Body of pancreas (tissue), 4 donors: ENCODE measurements around the gene SLAMF7. TPM values are rescaled to one million over a fixed set of nuclear protein-coding genes. Genes with fewer than 3 reads are reported as not detected.
"Not testable (repeated sequence)": the region's sequence is repeated elsewhere in the genome, so short reads cannot be mapped to it uniquely, and the experiment has no call there.

Experiments
- ATAC-seq: fragments of 150-250 bp; one replicate; pipeline ENCODE4 v1.9.1; 2016
- DNase-seq, 4 donors: peaks; one replicate each; pipeline ENCODE4 v3.0.0-alpha.2; 2019
- H3K27ac ChIP-seq, 4 donors: fragments of 200-600 bp; sonication (generic); 1 replicate in 3 of 4; 2 replicates in 1 of 4; pipeline versions ENCODE4 v1.5.1 to v1.6.1; 2016 to 2019; ENCODE audit warnings: mild to moderate bottlenecking in 1 of 4, mixed read lengths in 1 of 4, moderate library complexity in 1 of 4
- H3K27me3 ChIP-seq, 2 donors: fragments of 200-600 bp; sonication (generic); one replicate each; pipeline ENCODE4 v1.6.0; 2016; ENCODE audit warnings: mild to moderate bottlenecking in 1 of 2
- H3K36me3 ChIP-seq, 2 donors: fragments of 200-600 bp; sonication (generic); replicated peaks in 1 of 2; 2 replicates each; pipeline ENCODE4 v1.5.1; 2016; ENCODE audit warnings: low read depth in 2 of 2; ENCODE audit not compliant: insufficient read depth in 1 of 2
- H3K4me1 ChIP-seq: fragments of 200-600 bp; sonication (generic); one replicate; pipeline ENCODE4 v1.6.0; 2016
- H3K4me3 ChIP-seq, 2 donors: fragments of 200-600 bp; sonication (generic); 1 replicate in 1 of 2; 2 replicates in 1 of 2; pipeline ENCODE4 v1.5.1; 2016 to 2019
- H3K9me3 ChIP-seq, 3 donors: fragments of 200-600 bp; sonication (generic); 1 replicate in 2 of 3; 2 replicates in 1 of 3; pipeline ENCODE4 v1.5.1; 2016
- CTCF ChIP-seq, 7 experiments: fragments of 450-650 bp in 4 of 7; fragments of 200-600 bp in 3 of 7; sonication (generic) in 3 of 7; IDR thresholded peaks; one replicate each; pipeline ENCODE4 v1.5.1; 2016 to 2019; ENCODE audit warnings: antibody characterized with exemption in 7 of 7
- POLR2A ChIP-seq, 3 donors: fragments of 450-650 bp; IDR thresholded peaks; one replicate each; pipeline ENCODE4 v1.6.1; 2016; ENCODE audit warnings: antibody characterized with exemption in 3 of 3, mild to moderate bottlenecking in 2 of 3
- WGBS, 2 donors: methylation state at CpG; one replicate each; pipeline ENCODE4 v1.1.5; 2017; 5-methylcytosine and 5-hydroxymethylcytosine counted together
- intact Hi-C: fragments of 100-400 bp; cut with DNase I; formaldehyde crosslinking; loops from one replicate; pipeline ENCODE4 v1.15.1; 2023
- total RNA-seq, 2 donors: library from RNA; depleted of rRNA; stranded (reverse); fragments of >200 nt; gene quantifications; one replicate each; pipeline ENCODE4 v1.1.0, GENCODE V29; 2016

The SLAMF7 gene
- total RNA-seq, 2 donors from 2014 or later = 0.26 to 1.3 TPM

- DNase-seq = no peak
- H3K36me3 ChIP-seq = no peaks in the 10 kb centered on the region
- intact Hi-C loops = no loop called here
- no peaks in the 10 kb centered on the region for H3K4me1 ChIP-seq
- H3K4me3 ChIP-seq = no peak overlapping the region
- no peaks in the 10 kb centered on the region for H3K9me3 ChIP-seq
- no peak for ATAC-seq
- 14 to 17% methylated on average over 1 of the region's 1 CpG for WGBS, 2 donors
- TF ChIP-seq POLR2A (IDR thresholded peaks at IDR 0.05) = no peak
- no peak for TF ChIP-seq CTCF (IDR thresholded peaks at IDR 0.05)
- H3K27me3 ChIP-seq = no peaks in the 10 kb centered on the region
- no peak overlapping the region for H3K27ac ChIP-seq
Observed at GRCh38 chr1:160713161-160713560, 25.9 kb upstream of the SLAMF7 start.

- H3K36me3 ChIP-seq, H3K4me3 ChIP-seq, H3K9me3 ChIP-seq, intact Hi-C loops, DNase-seq, H3K27me3 ChIP-seq, H3K27ac ChIP-seq, H3K4me1 ChIP-seq, ATAC-seq: not testable (repeated sequence)
- WGBS, 2 donors = 56 to 80% methylated on average over 3 to 5 of the region's 5 CpGs
Observed at GRCh38 chr1:160714034-160714648, 24.9 kb upstream of the SLAMF7 start.

- intact Hi-C loops = no loop called here
- TF ChIP-seq CTCF (IDR thresholded peaks at IDR 0.05) (no peak), POLR2A (IDR thresholded peaks at IDR 0.05) (no peak)
- Histone ChIP-seq H3K4me1 (no peaks in the 10 kb centered on the region), H3K9me3 (no peaks in the 10 kb centered on the region), H3K27ac (no peak overlapping the region), H3K36me3 (no peaks in the 10 kb centered on the region), H3K4me3 (no peak overlapping the region), H3K27me3 (no peaks in the 10 kb centered on the region)
- no peak for DNase-seq
- no peak for ATAC-seq
- 90 to 100% methylated on average over 1 of the region's 1 CpG for WGBS, 2 donors
Observed at GRCh38 chr1:160716013-160716412, 23.0 kb upstream of the SLAMF7 start.

- no peaks in the 10 kb centered on the region for H3K36me3 ChIP-seq
- WGBS, 2 donors = 69 to 87% methylated on average over 5 of the region's 5 CpGs
- H3K4me3 ChIP-seq = no peak overlapping the region
- TF ChIP-seq POLR2A (IDR thresholded peaks at IDR 0.05) (no peak), CTCF (IDR thresholded peaks at IDR 0.05) (no peak)
- no peak for DNase-seq
- intact Hi-C loops = no loop called here
- no peak overlapping the region for H3K27ac ChIP-seq
- no peak for ATAC-seq
- H3K4me1 ChIP-seq = no peaks in the 10 kb centered on the region
- H3K27me3 ChIP-seq = no peaks in the 10 kb centered on the region
- H3K9me3 ChIP-seq = no peaks in the 10 kb centered on the region
Observed at GRCh38 chr1:160717306-160717705, 21.7 kb upstream of the SLAMF7 start.

- Histone ChIP-seq H3K4me1 (no peaks in the 10 kb centered on the region), H3K4me3 (no peak overlapping the region), H3K36me3 (no peaks in the 10 kb centered on the region), H3K27ac (no peak overlapping the region), H3K27me3 (no peaks in the 10 kb centered on the region), H3K9me3 (no peaks in the 10 kb centered on the region)
- no peak for TF ChIP-seq CTCF (IDR thresholded peaks at IDR 0.05)
- DNase-seq = no peak
- 58 to 61% methylated on average over 4 of the region's 4 CpGs for WGBS, 2 donors
- ATAC-seq = no peak
- intact Hi-C loops = no loop called here
Observed at GRCh38 chr1:160718210-160718609, 20.8 kb upstream of the SLAMF7 start.
